ENCODE results near the gene LRIT2. TPM values are rescaled to one million over a fixed set of nuclear protein-coding genes. Genes with fewer than 3 reads are reported as not detected.

LRIT2 gene
- polyA plus RNA-seq (ENCODE audit: insufficient read length in 4 of 4) = not detected

- no peak for DNase-seq (ENCODE audit: low read depth in 4 of 4, low spot score in 2 of 4)
Measured at GRCh38 chr10:84225427-84226173, at the start of gene LRIT2. Gene LRIT2 (minus strand): TSS chr10:84225544. CDS start chr10:84225520, 24 bp downstream.

- no peak for DNase-seq (ENCODE audit: low read depth in 4 of 4, low spot score in 2 of 4)
Measured at GRCh38 chr10:84270708-84271107, 45.4 kb upstream of the LRIT2 start.

GRCh38 chr10:84269773-84270172, 44.4 kb upstream of the LRIT2 start:
- no peak for DNase-seq (ENCODE audit: low read depth in 4 of 4, low spot score in 2 of 4)

GRCh38 chr10:84269162-84269561, 43.8 kb upstream of the LRIT2 start:
- no peak for DNase-seq (ENCODE audit: low read depth in 4 of 4, low spot score in 2 of 4)

- no peak for DNase-seq (ENCODE audit: low read depth in 4 of 4, low spot score in 2 of 4)
Measured at GRCh38 chr10:84267503-84268126, 42.3 kb upstream of the LRIT2 start.

- DNase-seq (ENCODE audit: low read depth in 4 of 4, low spot score in 2 of 4) = no peak
Measured at GRCh38 chr10:84265418-84265817, 40.1 kb upstream of the LRIT2 start.

GRCh38 chr10:84264611-84265141, 39.3 kb upstream of the LRIT2 start:
- DNase-seq (ENCODE audit: low read depth in 4 of 4, low spot score in 2 of 4) = peak in 2 of 4 donors; percentile 12 to 24

- DNase-seq (ENCODE audit: low read depth in 4 of 4, low spot score in 2 of 4) = no peak
Measured at GRCh38 chr10:84263716-84264115, 38.4 kb upstream of the LRIT2 start.

GRCh38 chr10:84262190-84262956, 37.0 kb upstream of the LRIT2 start:
- no peak for DNase-seq (ENCODE audit: low read depth in 4 of 4, low spot score in 2 of 4)

- DNase-seq (ENCODE audit: low read depth in 4 of 4, low spot score in 2 of 4) = no peak
Measured at GRCh38 chr10:84261236-84261915, 36.0 kb upstream of the LRIT2 start.

- no peak for DNase-seq (ENCODE audit: low read depth in 4 of 4, low spot score in 2 of 4)
Measured at GRCh38 chr10:84258034-84258695, 32.8 kb upstream of the LRIT2 start.

GRCh38 chr10:84257343-84258020, 32.1 kb upstream of the LRIT2 start:
- DNase-seq (ENCODE audit: low read depth in 4 of 4, low spot score in 2 of 4) = no peak

GRCh38 chr10:84256510-84257342, 31.4 kb upstream of the LRIT2 start:
- DNase-seq (ENCODE audit: low read depth in 4 of 4, low spot score in 2 of 4) = peak in 1 of 4 donors; percentile 20

- DNase-seq (ENCODE audit: low read depth in 4 of 4, low spot score in 2 of 4) = no peak
Measured at GRCh38 chr10:84254552-84255478, 29.5 kb upstream of the LRIT2 start.

- no peak for DNase-seq (ENCODE audit: low read depth in 4 of 4, low spot score in 2 of 4)
Measured at GRCh38 chr10:84248794-84249193, 23.4 kb upstream of the LRIT2 start.

- DNase-seq (ENCODE audit: low read depth in 4 of 4, low spot score in 2 of 4) = no peak
Measured at GRCh38 chr10:84247496-84247895, 22.2 kb upstream of the LRIT2 start.

- DNase-seq (ENCODE audit: low read depth in 4 of 4, low spot score in 2 of 4) = no peak
Measured at GRCh38 chr10:84244651-84245270, 19.4 kb upstream of the LRIT2 start, which contains the start of gene RGR. Gene RGR (plus strand): TSS chr10:84245053. CDS start chr10:84245091, 38 bp downstream.

Measured in left renal cortex interstitium (tissue), 4 donors.